Activated CD8-positive, alpha-beta memory T cell treated with anti-CD3 and anti-CD28 coated beads for 24 hours (primary cell): ENCODE data around the gene TNNI3K.
A peak's percentile ranks its signal among the peaks of the same experiment; 100 is the strongest.
"Not testable (repeated sequence)": the region's sequence is repeated elsewhere in the genome, so short reads cannot be mapped to it uniquely, and the experiment has no call there.

Experiments
- DNase-seq: peaks from one replicate; pipeline ENCODE4 v3.0.0-alpha.2; 2020

TNNI3K gene, protein sequence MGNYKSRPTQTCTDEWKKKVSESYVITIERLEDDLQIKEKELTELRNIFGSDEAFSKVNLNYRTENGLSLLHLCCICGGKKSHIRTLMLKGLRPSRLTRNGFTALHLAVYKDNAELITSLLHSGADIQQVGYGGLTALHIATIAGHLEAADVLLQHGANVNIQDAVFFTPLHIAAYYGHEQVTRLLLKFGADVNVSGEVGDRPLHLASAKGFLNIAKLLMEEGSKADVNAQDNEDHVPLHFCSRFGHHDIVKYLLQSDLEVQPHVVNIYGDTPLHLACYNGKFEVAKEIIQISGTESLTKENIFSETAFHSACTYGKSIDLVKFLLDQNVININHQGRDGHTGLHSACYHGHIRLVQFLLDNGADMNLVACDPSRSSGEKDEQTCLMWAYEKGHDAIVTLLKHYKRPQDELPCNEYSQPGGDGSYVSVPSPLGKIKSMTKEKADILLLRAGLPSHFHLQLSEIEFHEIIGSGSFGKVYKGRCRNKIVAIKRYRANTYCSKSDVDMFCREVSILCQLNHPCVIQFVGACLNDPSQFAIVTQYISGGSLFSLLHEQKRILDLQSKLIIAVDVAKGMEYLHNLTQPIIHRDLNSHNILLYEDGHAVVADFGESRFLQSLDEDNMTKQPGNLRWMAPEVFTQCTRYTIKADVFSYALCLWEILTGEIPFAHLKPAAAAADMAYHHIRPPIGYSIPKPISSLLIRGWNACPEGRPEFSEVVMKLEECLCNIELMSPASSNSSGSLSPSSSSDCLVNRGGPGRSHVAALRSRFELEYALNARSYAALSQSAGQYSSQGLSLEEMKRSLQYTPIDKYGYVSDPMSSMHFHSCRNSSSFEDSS

DNA sequence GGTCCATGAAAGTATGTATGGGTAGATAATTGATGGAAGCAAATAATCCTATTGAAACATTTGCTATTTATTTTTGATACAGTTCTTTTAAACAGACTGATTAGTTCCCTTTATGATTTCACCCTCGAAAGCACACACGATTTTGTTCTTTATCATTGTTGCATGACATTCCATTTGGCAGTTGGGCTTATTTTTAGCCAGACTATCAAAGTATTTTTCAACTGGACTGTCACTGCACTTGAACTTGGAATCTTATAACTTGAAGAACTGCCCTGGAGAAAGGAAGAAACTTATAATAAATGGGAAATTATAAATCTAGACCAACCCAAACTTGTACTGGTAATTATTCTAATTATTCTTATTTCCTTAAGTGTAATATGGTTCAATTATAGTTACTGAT lies at the start of gene TNNI3K:
Gene TNNI3K, plus strand, starts transcription at position 235 of the 400 bp plus-strand sequence. Its CDS starts 65 bp downstream, at position 300.
- no peak for DNase-seq

DNA sequence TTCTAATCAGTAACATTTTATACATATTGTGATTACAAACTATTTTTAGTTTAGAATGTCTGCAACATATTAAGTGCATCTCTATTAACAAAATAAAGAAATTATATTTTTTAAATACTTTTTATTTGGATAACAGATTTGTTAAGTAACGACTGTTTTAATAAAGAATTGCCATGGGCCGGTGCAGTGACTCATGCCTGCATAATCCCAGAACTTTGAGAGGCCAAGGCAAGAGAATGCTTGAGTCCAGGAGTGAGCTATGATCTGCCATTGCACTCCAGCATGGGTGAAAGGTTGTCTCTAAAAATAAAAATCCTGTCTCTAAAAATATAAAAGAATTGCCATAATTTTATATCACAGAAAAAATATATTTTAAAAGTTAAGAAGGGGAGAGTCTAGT lies 41.3 kb upstream of the TNNI3K start:
- no peak for DNase-seq

DNA sequence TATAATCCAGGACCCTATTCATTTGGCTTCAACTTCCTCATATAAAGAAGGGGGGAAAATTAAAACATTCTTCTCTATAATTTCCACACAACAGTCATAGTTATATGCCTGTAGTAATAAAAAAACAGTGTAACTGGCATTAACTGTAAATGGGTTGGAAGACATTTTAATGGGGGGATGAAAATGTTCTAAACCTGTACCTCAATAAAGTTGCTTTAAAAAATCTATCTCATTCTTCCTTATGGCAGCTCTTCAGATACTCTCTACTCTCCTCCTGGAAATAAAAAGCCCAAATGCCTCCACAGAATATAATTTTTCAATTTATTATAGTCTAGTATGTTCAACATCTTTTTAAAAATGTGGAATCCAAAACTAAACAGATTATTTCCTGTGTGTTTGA lies 39.8 kb upstream of the TNNI3K start:
- DNase-seq = no peak

DNA sequence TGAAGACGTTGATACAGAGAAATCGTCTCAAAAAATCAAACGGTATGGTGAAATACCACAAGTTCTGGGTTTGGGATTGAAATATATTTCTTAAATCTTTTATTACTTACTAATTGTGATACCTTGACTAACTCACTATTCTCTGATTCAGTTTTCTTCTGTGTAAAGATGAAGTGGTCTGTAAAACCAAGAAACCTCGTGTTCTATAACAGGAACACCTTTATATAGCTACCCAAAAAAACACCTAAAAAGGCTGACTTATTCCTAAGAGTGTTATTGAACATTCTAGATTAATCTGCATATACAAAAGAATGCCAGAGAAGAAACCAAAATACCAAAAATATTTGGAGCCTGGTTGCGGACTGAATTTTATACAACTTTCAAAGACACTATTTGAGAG lies 37.9 kb upstream of the TNNI3K start:
- no peak for DNase-seq

DNA sequence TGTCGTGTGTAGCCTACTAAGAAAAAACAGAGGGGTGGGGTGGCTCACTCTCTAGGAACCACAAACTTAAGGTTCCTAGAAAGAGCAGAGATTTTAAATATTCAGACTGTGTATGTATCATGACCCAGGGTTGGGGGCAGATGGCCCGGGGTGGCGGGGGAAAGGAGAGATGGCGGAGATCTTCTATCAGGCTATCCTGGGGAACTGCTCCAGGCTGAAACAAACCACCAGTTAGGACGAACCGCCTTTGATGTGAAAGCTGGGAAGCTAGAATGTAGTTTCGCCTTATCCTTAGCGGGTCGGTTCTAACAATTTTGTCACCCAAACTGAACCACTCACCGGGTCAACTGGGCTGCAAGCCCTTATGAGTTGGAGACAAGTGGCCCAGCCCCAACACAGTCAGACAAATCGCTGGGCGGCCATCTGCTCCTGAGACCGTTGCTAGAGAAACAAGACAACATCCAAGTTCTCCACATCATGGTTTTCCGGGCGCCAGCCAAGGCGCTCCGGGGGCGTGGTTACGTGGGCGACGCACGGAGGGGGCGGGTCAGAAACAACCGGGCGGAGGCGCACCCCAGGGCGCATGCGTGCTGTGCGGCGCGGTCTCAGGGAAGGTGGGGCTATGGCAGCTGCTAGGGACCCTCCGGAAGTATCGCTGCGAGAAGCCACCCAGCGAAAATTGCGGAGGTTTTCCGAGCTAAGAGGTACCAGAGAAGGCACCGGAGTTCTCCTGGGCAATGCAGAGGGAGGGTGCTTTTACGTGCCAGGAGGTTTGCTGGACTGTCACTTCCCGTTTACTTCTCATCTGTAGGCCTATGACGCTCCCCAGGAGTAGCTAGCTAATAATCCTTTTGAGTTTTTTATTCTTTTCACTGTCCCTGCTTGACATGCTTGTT lies 37.3 kb upstream of the TNNI3K start, which contains the start of the genes FPGT and LRRIQ3:
Gene FPGT, plus strand, starts transcription at position 586 of the 896 bp plus-strand sequence. Its CDS starts 37 bp downstream, at position 623.
Gene LRRIQ3, minus strand, starts transcription at position 520 of the 896 bp plus-strand sequence. CDS start 14,492 bp downstream, outside the sequence.
- DNase-seq = peak; percentile 99

DNA sequence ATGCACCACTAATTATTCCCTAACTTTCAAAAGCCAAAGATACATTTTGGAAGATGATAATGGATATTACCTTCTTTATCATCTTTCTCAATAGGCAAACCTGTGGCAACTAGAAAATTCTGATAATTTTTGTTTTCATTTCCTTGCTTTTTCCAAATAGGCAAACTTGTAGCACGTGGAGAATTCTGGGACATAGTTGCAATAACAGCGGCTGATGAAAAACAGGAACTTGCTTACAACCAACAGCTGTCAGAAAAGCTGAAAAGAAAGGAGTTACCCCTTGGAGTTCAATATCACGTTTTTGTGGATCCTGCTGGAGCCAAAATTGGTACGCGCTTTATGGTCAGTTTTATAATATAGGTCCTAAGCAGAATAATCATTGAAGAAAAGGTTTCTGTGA lies 35.7 kb upstream of the TNNI3K start:
- DNase-seq = no peak

DNA sequence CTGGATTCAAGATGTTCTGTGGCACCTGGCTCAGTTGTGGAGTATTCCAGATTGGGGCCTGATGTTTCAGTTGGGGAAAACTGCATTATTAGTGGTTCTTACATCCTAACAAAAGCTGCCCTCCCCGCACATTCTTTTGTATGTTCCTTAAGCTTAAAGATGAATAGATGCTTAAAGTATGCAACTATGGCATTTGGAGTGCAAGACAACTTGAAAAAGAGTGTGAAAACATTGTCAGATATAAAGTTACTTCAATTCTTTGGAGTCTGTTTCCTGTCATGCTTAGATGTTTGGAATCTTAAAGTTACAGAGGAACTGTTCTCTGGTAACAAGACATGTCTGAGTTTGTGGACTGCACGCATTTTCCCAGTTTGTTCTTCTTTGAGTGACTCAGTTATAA lies 29.9 kb upstream of the TNNI3K start:
- no peak for DNase-seq

DNA sequence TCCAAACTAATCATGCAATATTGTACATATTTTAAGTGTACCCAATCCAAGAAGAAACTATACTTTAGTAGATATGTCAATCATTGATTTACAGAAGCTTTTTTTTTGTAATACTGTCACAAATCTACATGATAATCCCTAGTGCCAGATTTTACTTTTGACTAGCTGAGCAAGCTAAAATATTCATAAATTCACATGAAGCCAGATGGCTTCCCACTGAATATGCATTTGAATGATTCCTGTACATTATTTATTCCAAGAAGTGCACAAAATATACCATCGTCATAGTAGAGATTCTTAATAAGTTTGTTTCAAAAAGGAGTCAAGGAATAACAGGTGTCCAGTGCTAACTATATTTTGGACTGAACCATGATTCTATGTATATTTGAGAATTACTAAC lies 20.0 kb upstream of the TNNI3K start:
- no peak for DNase-seq

DNA sequence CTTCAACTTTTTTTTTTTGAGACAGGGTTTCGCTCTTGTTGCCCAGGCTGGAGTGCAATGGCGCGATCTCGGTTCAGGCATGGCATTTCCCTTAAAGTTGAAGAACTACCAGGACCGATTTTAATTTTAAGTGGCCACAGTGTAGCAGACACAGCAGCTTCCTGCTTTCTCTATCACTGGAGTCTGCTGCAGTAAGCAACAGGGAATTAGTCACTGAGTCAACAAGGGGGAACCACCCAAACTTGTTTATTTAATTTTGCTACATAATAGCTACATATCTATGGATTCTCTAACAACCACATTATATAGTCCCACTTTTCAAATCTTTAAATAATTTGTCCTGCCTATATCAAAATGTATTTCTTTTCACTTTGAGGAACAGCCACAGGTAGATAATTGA lies 12.5 kb upstream of the TNNI3K start:
- DNase-seq = no peak

DNA sequence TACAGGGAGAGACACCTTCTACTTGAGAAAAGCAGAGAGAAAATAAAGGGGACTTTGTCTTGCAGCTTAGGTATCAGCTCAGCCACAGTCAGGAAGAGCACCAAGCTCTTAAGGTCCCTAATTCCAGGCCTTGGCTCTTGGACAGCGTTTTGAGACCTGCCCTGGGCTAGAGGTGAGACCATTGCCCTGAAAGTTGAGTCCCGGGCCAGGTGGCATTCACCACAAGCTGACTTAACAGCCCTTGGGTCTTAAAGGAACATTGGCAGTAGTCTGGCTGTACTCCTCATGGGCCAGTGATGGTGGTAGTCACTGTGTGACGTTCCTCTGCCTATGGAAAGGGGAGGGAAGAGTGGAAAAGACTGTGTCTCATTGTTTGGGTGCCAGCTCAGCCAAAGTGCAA lies 11.7 kb upstream of the TNNI3K start:
- DNase-seq = no peak

DNA sequence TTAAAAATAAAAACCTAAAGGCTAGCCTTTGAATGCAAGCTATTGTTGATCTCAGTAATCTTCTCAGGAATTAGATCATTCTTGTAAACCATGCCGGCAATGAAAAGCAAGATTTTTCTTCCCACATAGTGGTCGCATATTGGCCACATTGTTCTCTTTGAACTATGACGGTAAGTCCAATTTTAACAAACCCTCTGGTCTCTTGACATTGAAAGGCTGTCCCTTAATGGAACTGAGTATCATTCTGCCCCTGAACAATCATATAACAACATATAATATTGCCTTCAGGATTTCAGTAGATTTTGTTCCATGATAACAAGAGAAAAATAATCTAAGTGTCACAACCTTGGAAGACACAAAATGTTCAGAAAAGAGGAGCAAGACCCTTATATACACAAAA lies 1.3 kb downstream of the TNNI3K start:
- DNase-seq = no peak

DNA sequence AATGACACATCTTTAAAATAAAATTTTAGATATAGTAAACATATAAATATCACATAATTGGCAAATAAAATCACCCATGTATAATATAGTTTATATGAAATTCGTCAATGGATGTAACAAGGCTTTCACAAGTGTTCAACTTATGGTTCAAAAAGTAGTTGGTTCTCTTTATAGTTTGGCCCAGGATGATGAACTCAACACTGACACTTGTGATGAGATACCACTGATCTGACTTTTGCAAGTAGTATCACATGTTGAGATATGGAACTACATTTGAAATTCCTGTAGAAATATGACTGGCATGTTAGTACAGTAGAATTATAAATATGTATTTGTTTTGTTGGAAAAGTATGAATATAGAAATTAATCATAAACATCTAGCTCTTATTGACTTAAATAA lies 1.8 kb downstream of the TNNI3K start:
- DNase-seq = no peak

DNA sequence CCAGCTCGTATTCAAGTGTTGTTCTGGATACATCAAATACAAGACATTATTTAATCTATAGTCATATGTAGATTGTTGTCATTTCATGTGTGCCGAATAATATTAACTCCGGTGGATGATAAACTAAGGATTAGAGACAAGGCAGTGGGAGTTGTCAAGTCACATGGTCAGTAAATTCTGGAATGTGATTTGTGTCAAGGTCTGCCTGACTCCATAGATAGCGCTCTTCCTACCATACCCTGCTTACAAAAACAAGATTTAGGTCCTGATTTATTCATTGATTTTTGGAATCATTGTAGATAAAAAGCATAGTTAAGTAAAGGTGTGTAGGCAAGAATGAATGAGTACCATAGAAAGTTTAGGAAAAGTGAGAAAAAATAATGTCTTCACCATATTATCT lies 2.6 kb downstream of the TNNI3K start:
- no peak for DNase-seq

DNA sequence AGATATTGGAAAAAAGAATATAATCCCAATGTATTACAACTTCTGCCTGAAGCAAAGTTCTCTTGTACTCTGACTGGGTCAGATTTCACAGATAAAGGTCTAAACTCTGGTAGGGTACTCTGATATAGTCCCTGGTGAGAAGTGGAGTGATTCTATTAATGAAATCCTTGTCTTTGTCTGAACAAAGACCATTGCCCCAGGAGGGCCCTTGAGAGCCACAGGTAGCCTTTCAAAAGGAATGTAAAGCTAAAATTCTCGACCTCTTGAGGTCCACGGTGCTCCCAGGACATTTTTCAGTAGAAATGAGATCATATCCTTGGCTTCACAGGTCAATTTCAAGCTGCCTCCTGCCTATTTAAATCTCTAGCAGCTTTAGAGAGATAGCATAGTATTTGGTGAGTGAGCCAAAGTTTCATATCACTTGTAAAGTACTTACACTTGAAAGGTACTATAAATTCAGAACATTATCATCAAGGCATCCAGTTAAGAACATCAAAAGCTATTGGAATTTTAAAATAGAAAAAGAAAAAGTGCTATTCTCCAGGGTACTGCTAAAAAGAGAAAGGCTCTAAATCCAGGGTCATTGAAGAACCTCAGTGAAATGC lies 10.1 kb downstream of the TNNI3K start:
- no peak for DNase-seq

DNA sequence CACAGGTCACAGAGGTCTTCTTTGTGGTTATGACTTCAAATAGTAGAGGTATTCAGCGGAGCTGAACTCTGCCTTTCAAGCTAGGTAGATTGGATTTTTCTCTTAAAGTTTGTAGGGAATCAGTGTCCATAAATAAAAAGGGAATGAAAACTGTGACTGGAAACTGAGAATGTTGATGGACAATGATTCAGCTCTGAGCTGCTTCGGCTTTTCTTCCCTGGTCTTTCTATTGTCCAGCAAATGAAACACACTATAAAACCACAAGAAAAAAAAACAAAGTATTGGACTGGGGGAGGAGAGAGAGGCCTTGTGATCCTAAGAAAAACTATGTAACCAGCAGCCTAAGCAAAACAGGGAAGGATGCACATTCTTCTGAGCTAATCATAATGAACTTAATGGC lies 11.1 kb downstream of the TNNI3K start:
- no peak for DNase-seq

DNA sequence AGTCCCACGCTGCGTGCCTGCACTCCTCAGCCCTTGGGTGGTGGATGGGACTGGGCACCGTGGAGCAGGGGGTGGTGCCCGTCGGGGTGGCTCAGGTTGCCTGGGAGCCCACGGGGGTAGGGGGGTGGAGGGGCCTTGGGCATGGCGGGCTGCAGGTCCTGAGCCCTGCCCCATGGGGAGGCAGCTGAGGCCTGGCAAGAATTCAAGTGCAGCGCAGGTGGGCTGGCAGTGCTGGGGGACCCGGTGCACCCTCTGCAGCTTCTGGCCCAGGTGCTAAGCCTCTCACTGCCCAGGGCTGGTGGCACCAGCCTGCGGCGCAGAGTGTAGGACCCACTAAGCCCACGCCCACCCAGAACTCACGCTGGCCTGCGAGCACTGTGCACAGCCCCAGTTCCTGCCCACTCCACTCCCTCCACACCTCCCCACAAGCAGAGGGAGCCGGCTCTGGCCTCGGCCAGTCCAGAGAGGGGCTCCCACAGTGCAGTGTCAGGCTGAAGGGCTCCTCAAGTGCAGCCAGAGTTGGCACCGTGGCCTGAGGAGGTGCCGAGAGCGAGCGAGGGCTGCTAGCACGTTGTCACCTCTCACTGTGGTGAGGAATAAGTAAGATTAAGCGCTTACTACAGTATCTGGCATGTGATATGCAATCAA lies 12.8 kb downstream of the TNNI3K start:
- no peak for DNase-seq

DNA sequence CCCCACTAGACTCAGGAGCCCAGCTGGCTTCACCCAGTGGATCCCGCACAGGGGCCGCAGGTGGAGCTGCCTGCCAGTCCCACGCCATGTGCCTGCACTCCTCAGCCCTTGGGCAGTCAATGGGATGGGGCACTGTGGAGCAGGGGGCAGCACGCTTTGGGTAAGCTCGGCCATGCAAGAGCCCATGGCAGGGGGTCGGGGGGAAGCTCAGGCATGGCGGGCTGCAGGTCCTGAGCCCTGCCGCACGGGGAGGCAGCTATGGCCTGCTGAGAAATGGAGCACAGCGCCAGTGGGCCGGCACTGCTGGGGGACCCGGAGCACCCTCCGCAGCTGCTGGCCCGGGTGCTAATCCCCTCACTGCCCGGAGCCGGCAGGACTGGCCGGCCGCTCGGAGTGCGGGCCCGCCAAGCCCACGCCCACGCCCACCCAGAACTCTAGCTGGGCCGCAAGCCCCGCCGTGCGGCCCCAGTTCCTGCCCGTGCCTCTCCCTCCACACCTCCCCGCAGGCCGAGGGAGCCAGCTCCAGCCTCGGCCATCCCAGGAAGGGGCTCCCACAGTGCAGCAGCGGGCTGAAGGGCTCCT lies 18.1 kb downstream of the TNNI3K start:
- not testable (repeated sequence) for DNase-seq

DNA sequence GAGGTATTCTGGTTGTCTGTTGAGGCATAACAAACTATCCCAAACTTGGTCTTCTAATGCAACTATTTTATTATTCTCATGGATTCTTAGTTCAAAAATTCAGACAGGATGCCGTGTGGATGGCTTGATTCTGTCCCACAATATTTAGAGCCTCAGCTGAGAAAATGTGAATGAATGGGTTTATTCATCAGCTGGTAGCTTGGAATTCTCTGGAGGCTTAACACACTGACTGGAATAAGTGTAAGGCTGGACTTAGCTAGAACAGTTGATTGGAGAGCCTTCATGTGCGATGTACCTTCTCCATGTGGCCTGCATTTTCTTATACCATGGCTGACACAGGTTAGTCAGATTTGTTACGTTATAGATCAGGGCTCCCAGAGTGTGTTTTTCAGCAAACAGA lies 30.8 kb downstream of the TNNI3K start:
- no peak for DNase-seq

DNA sequence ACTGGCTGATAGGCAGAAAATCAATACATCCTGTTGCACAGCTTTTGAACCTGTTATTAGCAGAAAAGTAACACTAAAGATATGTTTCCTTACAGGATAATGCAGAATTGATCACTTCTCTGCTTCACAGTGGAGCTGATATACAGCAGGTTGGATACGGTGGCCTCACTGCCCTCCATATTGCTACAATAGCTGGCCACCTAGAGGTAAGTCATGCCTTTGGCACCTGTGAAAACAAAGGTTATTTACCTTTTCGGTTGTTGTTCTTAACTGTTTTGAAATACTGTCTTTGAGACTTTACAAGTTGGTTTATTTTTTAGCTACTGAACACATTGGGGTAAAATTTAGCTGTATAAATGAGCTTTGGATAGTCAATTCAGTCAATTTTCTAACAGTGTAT lies 36.3 kb downstream of the TNNI3K start:
- DNase-seq = no peak

DNA sequence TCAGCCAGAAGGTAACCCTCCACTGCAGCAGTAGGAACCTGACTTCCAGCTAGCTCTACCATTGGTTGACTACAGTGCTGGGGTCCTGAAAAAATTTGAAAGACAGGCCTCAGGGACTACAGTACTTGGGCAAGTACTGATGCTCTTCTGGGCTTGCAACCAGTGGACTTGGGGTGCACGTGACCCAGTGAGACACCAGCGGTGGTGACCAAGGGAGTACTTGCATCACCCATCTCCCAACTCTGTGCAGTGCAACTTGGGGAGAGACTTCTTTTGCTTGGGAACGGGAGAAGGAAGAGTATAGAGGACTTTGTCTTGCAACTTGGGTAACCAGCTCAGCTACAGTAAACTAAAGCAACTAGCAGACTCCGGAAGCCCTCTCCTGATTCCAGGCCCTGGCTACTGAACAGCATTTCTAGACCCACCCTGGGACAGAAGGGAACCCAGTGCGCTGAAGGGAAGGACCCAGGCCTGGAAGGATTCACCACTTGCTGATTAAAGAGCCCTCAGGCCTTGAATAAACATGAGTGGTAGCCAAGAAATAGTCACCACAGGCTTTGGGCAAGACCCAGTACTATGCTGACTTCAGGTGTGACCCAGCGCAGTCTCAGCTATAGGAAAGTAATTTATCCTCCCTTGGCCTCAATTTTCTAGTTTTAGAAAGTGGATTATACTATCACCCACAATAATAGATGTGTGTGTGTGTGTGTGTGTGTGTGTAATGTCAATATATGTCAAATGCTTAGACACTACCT lies 45.6 kb downstream of the TNNI3K start:
- DNase-seq = no peak

DNA sequence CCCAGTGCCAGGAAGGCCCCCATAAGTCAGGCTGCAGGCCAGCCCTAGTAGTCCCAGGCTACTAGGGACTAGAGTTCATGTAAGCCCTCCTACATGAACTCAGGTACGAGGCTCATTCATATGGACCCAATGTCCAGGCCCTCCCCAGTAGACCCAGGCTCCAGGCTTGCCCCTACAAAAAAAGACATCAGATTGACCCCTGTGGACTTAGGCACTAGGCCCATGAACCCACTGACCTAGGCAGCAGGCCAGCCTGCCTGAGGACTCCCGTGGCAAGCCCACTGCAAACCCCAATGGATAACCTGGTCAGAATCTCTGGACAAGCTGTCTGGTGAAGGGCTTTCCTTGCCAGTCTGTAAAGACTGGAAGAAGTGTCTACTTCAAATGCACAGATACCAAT lies 51.2 kb downstream of the TNNI3K start:
- DNase-seq = no peak
